Right atrium auricular region (tissue), 2 donors: ENCODE measurements around the gene LRMDA. TPM values are rescaled to one million over a fixed set of nuclear protein-coding genes. Genes with fewer than 3 reads are reported as not detected.
A peak's percentile ranks its signal among the peaks of the same experiment; 100 is the strongest.

Source experiments
- DNase-seq: peaks from one replicate; pipeline ENCODE4 v3.0.0-alpha.2; 2019; ENCODE audit warnings: low spot score
- H3K27ac ChIP-seq, 2 donors: fragments of 200-600 bp; sonication (generic); 1 replicate in 1 of 2; 2 replicates in 1 of 2; pipeline ENCODE4 v1.5.1; 2016 to 2019
- H3K27me3 ChIP-seq, 2 donors: fragments of 200-600 bp; sonication (generic); one replicate each; pipeline versions ENCODE4 v1.5.1 to v1.6.0; 2017 to 2019
- H3K36me3 ChIP-seq: fragments of 200-600 bp; sonication (generic); one replicate; pipeline ENCODE4 v1.5.1; 2016
- H3K4me1 ChIP-seq, 2 donors: fragments of 200-600 bp; sonication (generic); one replicate each; pipeline versions ENCODE4 v1.5.1 to v1.6.0; 2017 to 2019
- H3K4me3 ChIP-seq, 2 donors: fragments of 200-600 bp; sonication (generic); 1 replicate in 1 of 2; 2 replicates in 1 of 2; pipeline ENCODE4 v1.5.1; 2017 to 2019; ENCODE audit warnings: mild to moderate bottlenecking in 1 of 2, moderate library complexity in 1 of 2
- H3K9me3 ChIP-seq, 2 donors: fragments of 200-600 bp; sonication (generic); one replicate each; pipeline ENCODE4 v1.5.1; 2019
- total RNA-seq, 2 donors: library from RNA; depleted of rRNA; stranded (reverse); fragments of >200 nt; gene quantifications; one replicate each; pipeline ENCODE4 v1.1.0, GENCODE V29; 2016
- TF ChIP-seq, protein P1 (sequence below), 2 donors: fragments of 200-600 bp; sonication (generic); IDR thresholded peaks; one replicate each; pipeline ENCODE4 v1.5.1; 2019; ENCODE audit warnings: antibody characterized with exemption in 2 of 2

Gene LRMDA
- total RNA-seq, 2 donors from 2014 or later, result 6.1 to 19.1 TPM

DNA sequence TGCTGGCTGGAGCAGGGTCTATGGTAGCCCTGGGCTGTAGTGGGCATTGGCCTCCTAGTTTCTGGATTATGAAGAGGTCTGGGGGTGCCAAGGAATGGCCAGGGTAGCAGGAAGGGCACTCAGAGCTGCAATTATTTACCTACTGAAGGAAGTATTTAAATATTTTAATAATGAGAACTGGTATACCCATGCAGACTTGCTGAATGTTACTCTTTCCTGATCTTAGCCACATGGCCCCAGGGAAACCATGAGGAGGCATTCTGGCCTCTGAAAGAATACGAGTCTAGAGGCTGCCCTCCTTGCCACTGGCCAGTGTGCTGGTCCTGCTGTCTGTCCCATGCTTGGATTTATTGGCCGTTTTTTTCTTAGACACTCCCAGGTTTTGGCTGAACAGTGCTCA is 599.7 kb downstream of the LRMDA start:
- TF ChIP-seq, protein P1, sequence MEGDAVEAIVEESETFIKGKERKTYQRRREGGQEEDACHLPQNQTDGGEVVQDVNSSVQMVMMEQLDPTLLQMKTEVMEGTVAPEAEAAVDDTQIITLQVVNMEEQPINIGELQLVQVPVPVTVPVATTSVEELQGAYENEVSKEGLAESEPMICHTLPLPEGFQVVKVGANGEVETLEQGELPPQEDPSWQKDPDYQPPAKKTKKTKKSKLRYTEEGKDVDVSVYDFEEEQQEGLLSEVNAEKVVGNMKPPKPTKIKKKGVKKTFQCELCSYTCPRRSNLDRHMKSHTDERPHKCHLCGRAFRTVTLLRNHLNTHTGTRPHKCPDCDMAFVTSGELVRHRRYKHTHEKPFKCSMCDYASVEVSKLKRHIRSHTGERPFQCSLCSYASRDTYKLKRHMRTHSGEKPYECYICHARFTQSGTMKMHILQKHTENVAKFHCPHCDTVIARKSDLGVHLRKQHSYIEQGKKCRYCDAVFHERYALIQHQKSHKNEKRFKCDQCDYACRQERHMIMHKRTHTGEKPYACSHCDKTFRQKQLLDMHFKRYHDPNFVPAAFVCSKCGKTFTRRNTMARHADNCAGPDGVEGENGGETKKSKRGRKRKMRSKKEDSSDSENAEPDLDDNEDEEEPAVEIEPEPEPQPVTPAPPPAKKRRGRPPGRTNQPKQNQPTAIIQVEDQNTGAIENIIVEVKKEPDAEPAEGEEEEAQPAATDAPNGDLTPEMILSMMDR (IDR thresholded peaks at IDR 0.05), result no peak
- Histone ChIP-seq H3K27me3 (no peaks in the 10 kb centered on the region), H3K27ac (no peak overlapping the region), H3K36me3 (no peaks in the 10 kb centered on the region), H3K4me3 (no peak overlapping the region), H3K4me1 (peaks cover 0 to 13% of the 10 kb centered on the region in 2 donors), H3K9me3 (no peaks in the 10 kb centered on the region)
- DNase-seq, result no peak

DNA sequence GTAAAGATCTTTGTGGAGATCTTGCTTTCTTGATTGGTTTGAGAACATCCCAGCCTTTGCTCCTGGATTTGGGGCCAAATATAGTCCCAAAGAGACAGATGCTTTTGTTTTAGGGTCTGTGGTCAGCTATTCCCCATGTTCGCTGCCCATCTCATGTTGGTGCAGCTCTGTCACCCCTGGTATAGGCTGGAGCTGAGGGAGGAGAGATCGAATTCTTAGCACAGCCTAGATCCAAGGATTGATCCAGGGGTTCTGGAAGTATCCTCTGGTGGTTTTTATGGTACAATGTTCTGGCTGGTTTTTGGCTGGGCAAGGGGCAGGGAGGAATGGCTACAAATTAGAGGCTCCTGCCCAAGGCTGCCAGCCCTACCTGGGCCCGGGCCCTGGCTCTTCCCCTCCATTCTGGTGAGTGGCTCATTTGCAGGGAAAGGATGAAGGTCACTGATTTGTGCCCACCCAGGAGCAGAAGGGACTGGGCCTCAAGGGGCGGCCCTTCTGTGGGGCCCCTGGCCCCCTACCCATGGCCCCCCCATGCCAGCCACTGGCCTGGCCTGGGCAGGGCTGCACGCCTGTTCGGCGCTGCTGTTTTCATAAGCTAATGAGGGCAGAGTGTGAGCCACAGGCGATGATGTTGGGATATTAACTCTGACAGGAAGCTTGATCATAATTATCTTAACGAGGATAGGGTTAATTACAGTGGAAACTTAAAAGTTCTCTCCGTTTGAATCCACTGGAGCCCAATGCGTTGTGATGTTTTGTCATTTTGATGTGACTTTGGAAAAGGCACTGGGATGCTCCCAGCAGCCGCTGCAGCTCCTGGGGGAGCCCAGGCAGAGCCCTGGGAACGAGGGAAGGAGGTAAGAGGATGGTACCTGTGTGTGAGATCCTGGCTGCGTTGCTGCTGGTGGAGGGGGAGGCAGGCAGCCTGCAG is 600.6 kb downstream of the LRMDA start:
- no peak for DNase-seq
- TF ChIP-seq, protein P1 (IDR thresholded peaks at IDR 0.05), result no peak
- Histone ChIP-seq H3K27ac (no peak overlapping the region), H3K27me3 (no peaks in the 10 kb centered on the region), H3K4me3 (no peak overlapping the region), H3K9me3 (no peaks in the 10 kb centered on the region), H3K4me1 (peaks cover 0 to 13% of the 10 kb centered on the region in 2 donors), H3K36me3 (no peaks in the 10 kb centered on the region)

DNA sequence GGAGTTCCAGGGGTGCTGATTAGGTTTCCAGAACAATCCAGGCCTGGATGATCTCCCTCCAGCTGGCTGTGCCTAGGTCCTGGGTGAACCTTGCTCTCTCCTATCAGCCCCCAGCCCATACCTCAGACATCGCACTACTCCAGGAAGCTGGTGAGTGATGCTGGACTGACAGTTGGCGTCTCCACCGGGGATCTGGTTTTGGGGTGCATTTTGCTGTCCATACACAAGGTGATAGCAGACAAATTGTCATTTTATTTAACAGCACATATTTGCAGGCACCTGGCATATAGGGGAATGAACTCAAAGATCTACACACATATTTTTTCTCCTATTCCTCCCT is 601.2 kb downstream of the LRMDA start:
- Histone ChIP-seq H3K9me3 (no peaks in the 10 kb centered on the region), H3K27me3 (no peaks in the 10 kb centered on the region), H3K4me1 (peaks cover 0 to 13% of the 10 kb centered on the region in 2 donors), H3K36me3 (no peaks in the 10 kb centered on the region), H3K27ac (no peak overlapping the region), H3K4me3 (no peak overlapping the region)
- TF ChIP-seq, protein P1 (IDR thresholded peaks at IDR 0.05), result no peak
- DNase-seq, result no peak

DNA sequence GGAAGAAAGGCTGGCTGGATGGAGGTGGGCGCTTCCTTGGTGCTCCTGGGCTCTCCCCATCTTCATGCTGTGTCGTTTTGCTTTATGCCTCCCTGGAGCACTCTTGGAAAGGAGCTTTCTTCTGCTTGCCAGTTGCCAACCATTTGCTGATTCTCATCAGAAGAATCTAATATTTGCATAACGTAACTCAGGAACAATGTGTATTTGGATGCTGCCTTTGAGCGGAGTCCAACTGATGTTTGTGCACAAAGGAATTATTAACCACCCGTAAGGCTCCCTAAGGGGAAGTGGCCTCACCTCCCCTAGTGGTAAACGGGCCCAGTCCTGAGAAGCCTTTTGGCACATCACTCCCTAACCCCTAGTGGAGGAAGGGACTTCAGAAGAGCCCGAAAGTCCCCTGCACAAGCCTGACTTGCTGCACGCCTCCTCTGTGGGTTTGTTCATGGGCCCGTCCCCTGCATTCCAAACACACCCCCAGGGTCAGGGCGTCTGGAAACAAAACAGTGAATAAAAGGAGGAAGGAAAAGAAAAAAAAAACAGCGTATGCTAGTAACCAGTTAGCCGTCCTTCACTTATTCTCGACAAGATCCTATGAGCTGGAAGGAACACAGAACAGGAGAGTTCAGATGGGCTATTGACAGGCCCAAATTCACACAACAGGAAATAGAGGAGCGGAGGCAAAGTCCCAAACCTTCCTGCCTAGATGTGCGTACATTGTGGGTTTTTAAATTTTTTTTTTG is 602.2 kb downstream of the LRMDA start:
- TF ChIP-seq, protein P1 (IDR thresholded peaks at IDR 0.05), result peak in 1 of 2 donors; percentile 15
- H3K27me3 ChIP-seq, result no peaks in the 10 kb centered on the region
- H3K9me3 ChIP-seq, result peaks cover 0 to 6% of the 10 kb centered on the region in 2 donors
- no peak for DNase-seq
- peaks cover 0 to 13% of the 10 kb centered on the region in 2 donors for H3K4me1 ChIP-seq
- H3K36me3 ChIP-seq, result no peaks in the 10 kb centered on the region
- H3K27ac ChIP-seq, result no peak overlapping the region
- no peak overlapping the region for H3K4me3 ChIP-seq

DNA sequence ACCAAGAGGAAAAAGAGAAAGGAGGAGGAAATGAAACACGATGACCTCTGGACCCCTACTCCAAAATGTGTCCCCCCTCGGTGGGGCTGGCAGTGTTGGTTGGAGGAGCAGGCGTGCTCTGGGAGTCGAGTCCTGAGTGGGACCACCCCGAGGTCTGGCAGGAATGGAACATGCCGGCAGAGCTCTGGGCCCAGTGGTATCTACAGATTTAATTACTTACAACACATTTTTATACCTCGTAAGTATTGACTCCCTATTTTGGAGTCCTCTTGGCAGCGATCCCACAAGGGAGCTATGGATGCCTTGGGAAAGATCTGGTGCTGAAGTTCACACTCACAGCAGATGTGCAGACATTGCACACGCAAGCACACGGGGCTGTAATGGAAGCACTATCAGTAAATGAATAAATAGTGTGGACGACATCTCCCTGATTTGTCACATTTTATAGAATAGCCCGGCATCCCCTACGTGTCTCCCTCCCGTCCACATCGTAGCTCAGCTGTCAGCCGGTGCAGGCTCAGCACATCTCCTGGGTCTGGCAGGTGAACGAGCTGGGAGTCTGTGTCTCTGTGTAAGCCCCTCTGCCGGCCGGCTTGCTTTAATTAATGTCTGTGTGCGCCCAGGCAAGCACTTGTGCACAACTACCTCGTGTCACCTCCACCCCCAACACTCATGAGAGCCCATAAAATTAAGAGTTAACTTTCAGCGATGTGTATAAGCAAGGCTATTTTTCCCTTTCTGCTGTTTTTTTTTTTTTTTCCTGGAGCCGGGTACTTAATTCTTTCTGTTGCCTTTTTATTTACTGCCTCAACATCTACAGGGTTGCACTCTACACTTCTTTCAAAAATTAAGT is 603.2 kb downstream of the LRMDA start:
- H3K27ac ChIP-seq, result no peak overlapping the region
- H3K36me3 ChIP-seq, result no peaks in the 10 kb centered on the region
- peaks cover 0 to 10% of the 10 kb centered on the region in 2 donors for H3K9me3 ChIP-seq
- H3K27me3 ChIP-seq, result no peaks in the 10 kb centered on the region
- no peak overlapping the region for H3K4me3 ChIP-seq
- H3K4me1 ChIP-seq, result peaks cover 0 to 13% of the 10 kb centered on the region in 2 donors
- DNase-seq, result no peak
- TF ChIP-seq, protein P1 (IDR thresholded peaks at IDR 0.05), result no peak
